Occipital lobe (tissue), 2 donors: ENCODE data around the gene C11orf42. TPM values are rescaled to one million over a fixed set of nuclear protein-coding genes. Genes with fewer than 3 reads are reported as not detected.

Source experiments
- DNase-seq: peaks from one replicate; lab custom pipeline; 2025; lab: John Stamatoyannopoulos, UW
- total RNA-seq: library from RNA; depleted of rRNA; stranded (reverse); fragments of >200 nt; gene quantifications from one replicate; pipeline ENCODE4 v1.2.3, GENCODE V29; 2014

Gene C11orf42
- not detected for total RNA-seq

- DNase-seq: no peak
These were observed at the start of gene C11orf42 for GRCh38 chr11:6205366-6205765. Gene C11orf42, plus strand, starts transcription at chr11:6205557. Its CDS starts 59 bp downstream, at chr11:6205616.

DNA sequence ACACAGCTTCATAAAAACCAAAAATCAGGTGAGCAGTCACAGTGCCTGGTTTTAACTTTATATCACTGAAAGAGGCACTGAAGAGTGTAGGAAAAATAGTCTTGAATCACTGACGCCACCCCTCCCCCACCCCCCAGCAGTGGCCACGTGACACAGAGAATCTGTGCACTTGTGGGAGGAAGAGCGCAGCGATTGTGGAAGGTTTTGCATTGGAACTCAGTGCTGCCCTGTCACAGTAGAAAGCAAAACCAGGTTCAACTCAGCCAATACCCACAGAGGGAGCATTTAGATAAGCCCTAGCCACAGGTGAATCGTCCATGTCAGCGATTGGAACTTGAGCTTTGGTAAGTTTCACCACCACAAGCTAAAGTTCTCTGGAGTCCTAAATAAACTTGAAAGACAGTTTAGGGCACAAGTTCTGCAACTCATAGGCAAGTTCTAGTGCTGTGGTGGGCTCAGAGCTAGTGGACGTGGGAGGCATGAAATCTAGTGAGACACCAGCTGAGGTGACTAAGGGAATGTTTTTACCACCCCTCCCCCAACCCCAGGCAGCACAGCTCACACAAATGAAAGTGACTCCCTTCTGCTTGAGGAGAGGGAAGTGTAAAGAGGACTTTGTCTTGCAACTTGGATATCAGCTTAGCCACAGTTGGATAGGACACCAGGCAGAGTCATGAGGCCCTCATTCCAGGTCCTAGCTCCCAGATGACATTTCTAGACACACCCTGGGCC is 48.6 kb upstream of the C11orf42 start:
- no peak for DNase-seq

GRCh38 chr11:6170226-6170625 is 35.1 kb upstream of the C11orf42 start, which contains the start of gene OR52B2:
Gene OR52B2, minus strand, starts transcription at chr11:6170326. Its CDS starts 0 bp downstream, at chr11:6170326.
- DNase-seq: no peak

DNA sequence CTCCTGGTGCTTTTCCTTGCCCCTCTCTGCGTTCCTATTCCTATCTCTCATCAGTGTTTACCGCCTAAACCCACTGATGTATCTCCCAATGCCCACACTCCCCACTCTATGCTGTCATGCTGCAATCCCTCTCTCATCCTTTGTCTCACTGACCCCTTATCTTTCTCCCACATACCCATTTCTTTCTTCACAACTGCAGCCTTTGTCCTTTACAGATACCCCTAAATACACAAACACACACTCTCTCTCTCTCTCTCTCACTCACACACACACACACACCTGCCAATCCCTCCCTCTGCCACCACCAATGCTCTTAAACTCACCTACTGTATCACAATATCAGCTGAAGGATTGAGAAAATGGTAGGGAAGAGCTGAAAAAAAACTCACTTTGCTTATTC is 29.9 kb upstream of the C11orf42 start:
- no peak for DNase-seq

DNA sequence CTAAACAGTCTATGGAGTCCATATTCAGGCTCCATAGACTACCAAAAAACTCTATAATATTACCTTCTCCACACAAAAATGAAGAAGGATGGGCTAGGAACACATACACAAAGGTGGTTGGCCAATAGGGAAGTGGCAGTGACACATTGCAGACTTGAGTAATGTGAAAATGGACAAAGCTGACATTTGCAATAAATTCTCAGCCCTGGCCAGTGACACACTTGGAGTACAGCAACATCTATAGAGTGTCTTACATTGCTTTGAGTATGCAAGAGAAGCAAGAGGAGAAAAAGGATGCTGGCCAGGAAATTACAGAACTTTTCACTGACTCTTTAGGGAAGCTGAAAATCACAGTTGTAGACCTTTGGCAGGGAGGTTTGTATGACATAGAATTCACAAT is 13.6 kb upstream of the C11orf42 start:
- no peak for DNase-seq

DNA sequence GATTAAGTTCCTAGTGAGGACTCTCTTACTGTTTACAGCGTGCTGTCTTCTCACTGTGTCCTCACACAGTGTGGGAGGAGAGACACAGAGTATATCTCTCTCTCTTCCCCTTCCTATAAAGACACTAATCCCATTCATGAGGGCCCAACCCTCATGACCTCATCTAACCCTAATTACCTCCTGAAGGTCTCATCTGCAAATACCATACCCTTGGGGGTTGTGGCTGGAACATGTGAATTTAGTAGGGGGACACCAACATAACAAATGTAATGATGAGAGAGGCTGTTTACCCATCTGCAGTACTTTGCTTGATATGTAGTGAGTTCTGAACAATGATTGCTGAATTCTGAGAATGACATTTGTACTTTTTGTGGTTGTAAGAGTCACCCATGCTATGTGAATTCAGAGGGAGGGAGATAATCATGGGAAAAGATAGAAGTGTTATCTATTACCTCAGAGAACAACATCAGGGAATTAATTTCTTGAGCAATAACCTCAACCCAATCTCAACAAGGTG is 11.2 kb upstream of the C11orf42 start:
- no peak for DNase-seq

- no peak for DNase-seq
These were observed 9.0 kb upstream of the C11orf42 start for GRCh38 chr11:6196396-6196795.

- no peak for DNase-seq
These were observed 7.7 kb upstream of the C11orf42 start for GRCh38 chr11:6197466-6198200.

DNA sequence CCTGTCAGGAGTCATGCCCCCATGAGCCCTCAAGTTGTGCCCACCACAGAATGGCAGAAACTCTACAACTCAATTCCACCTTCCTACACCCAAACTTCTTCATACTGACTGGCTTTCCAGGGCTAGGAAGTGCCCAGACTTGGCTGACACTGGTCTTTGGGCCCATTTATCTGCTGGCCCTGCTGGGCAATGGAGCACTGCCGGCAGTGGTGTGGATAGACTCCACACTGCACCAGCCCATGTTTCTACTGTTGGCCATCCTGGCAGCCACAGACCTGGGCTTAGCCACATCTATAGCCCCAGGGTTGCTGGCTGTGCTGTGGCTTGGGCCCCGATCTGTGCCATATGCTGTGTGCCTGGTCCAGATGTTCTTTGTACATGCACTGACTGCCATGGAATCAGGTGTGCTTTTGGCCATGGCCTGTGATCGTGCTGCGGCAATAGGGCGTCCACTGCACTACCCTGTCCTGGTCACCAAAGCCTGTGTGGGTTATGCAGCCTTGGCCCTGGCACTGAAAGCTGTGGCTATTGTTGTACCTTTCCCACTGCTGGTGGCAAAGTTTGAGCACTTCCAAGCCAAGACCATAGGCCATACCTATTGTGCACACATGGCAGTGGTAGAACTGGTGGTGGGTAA is 6.1 kb upstream of the C11orf42 start, which contains the start of gene OR52W1:
Gene OR52W1 (plus strand): TSS at position 51 of the 637 bp plus-strand sequence. CDS start 0 bp downstream, at position 51.
- DNase-seq: no peak

DNA sequence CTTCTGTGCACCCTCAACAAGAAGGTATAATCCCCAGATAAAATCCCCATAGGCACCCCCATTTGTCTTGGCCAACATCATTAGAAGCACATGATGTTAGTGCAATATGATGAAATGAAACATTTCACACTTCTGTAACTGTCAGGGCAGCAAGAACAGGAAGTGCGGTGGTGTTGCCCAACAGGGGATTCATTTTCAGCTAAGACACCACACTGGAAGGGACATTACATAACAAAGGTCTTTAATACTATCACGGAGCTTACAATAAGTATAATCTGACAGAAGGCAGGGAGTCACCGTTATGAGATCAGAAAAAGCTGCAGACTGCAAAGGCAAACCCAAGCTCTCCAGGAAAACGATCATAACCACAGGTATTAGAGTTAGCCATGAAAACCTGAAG is 4.4 kb upstream of the C11orf42 start:
- DNase-seq: no peak

- DNase-seq: no peak
These were observed 3.9 kb upstream of the C11orf42 start for GRCh38 chr11:6201481-6201880.

DNA sequence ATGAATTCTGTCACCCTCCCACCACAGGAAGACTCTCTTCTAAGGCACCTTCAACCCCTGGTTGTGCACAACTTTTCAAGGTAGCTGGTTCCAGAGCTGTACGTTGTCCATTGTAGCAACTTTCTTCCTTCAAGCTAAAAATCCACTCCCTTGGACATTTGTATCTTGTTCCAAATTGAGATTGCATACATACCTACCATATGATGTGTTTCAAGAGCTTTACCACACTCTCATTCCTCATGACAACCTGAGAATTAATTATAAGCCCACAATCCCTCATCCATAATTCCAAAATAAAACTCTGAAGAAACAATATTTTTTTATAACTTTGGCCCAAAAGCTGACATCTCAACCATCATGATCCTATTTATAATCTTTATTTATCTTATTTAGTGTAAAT is 3.3 kb upstream of the C11orf42 start:
- DNase-seq: no peak

GRCh38 chr11:6203327-6203726 is 2.0 kb upstream of the C11orf42 start:
- DNase-seq: no peak

DNA sequence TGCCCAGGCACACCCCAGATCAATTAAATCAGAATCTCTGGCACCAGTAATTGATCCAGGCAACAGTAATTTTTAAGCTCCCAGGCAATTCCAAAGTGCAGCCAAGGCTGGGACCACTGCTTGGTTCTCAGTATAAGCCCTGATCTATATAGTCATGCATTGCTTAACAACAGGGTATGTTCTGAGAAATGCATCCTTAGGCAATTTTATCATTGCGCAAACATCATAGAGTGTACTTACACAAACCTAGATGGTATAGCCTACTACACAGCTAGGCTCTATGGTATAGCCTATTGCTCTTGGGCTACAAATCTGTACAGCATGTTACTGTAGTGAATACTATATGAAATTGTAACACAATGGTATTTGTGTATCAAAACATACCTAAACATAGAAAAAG is 651 bp upstream of the C11orf42 start:
- DNase-seq: no peak

- DNase-seq: no peak
These were observed 1.3 kb downstream of the C11orf42 start for GRCh38 chr11:6206456-6207180.

DNA sequence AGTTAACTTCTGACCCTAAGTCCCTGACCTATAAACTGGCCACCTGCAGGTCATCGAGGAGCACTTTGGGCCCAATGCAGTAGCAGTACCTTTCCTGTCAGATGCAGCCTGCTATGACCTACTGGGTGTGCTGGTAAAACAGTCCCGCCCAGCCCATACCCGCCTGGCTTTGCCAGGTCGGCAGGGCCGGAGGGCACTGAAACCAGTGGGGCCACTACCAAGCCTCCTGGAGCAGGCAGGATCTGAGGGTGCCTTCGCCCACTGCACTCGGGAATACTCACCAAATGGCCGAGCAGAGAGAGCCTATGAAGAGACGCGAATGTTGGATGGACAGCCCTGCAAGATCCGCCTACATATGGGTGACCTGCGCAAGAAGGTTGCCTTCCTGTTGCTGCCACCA is 4.4 kb downstream of the C11orf42 start:
- no peak for DNase-seq

- no peak for DNase-seq
These were observed 5.1 kb downstream of the C11orf42 start for GRCh38 chr11:6210274-6210955.

- no peak for DNase-seq
These were observed 9.2 kb downstream of the C11orf42 start for GRCh38 chr11:6214530-6214929.

DNA sequence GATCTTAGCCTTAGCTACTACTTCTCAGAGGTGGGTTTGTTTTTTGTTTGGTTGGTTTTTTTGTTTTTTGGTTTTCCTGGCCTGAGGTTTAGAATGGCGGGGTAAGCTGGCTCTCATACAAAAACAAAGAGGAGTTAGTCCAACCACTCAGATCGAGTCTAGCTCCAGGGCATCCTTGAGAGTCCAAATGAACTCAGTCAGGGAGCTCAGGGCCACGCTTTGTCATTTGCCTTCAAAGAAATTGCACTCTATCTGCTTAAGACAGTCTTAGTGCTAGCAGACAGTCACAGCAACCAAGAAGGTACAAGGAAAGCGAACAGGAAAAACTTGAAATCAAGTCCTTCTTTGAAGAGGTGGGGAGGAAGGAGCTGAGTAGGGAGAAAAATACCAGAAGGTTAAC is 11.1 kb downstream of the C11orf42 start:
- no peak for DNase-seq

- no peak for DNase-seq
These were observed 12.4 kb downstream of the C11orf42 start for GRCh38 chr11:6217722-6218121.

GRCh38 chr11:6219359-6219758 is 14.0 kb downstream of the C11orf42 start:
- no peak for DNase-seq
